BJ (cell line): Measurements from ENCODE around the gene ZDHHC13. TPM values are rescaled to one million over a fixed set of nuclear protein-coding genes. Genes with fewer than 3 reads are reported as not detected.
"Not testable (repeated sequence)": the region's sequence is repeated elsewhere in the genome, so short reads cannot be mapped to it uniquely, and the experiment has no call there.

Experiments
- CTCF ChIA-PET: fragments of 350-600 bp; formaldehyde crosslinking; extraction: SDS; loops from one replicate; lab custom pipeline; 2021; ENCODE audit warnings: antibody characterized with exemption, inconsistent platforms; lab: Yijun Ruan, JAX
- POLR2A ChIA-PET: fragments of 300-600 bp; sonication (Branson Sonifier 250); formaldehyde crosslinking; extraction: SDS; loops from one replicate; lab custom pipeline; 2021; ENCODE audit warnings: antibody characterized with exemption; lab: Charles Lee
- DNase-seq: peaks from one replicate; pipeline ENCODE4 v3.0.0-alpha.2; 2011; ENCODE audit warnings: low read depth
- H3K27me3 ChIP-seq: 2 replicates; pipeline ENCODE4 v1.6.0; 2011; ENCODE audit warnings: low read length; ENCODE audit not compliant: control insufficient read depth, insufficient read depth
- H3K36me3 ChIP-seq: 2 replicates; pipeline ENCODE4 v1.5.1; 2011; ENCODE audit warnings: low read length; ENCODE audit not compliant: control insufficient read depth, insufficient read depth
- H3K4me3 ChIP-seq: 2 replicates; pipeline ENCODE4 v1.5.1; 2011; ENCODE audit warnings: low read depth, mild to moderate bottlenecking, control low read depth, low read length
- polyA plus RNA-seq: library from polyadenylated mRNA; depleted of rRNA; stranded (reverse); fragments of >200 nt; gene quantifications from 2 replicates; pipeline ENCODE4 v1.2.3, GENCODE V29; 2011
- TF ChIP-seq, protein P1 (sequence below): IDR thresholded peaks from 2 replicates; pipeline ENCODE4 v1.5.1; 2011; ENCODE audit warnings: low read depth, mild to moderate bottlenecking, control low read depth, inconsistent platforms, low read length, moderate library complexity; ENCODE audit not compliant: insufficient read depth

ZDHHC13 gene
- polyA plus RNA-seq, 1 experiment, result 9.3 TPM

DNA sequence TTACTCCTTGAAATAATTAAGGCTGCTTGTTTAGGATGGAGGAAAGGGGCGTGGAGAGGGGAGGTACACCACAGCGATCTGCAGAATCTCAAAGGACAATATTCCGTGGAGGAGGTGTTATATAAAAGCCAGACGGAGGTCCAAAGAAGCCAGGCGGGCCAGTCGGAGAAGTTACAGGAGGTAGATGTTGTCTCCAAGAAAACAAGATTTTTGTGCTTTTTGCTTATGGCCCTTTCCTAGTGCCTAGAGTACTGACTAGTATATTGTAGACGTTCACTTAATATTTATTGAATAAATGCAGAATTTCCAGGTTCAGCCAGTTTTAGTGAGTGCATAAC lies 761 bp downstream of the ZDHHC13 start:
- no peaks in the 10 kb centered on the region for H3K36me3 ChIP-seq
- DNase-seq, result no peak
- TF ChIP-seq, protein P1, sequence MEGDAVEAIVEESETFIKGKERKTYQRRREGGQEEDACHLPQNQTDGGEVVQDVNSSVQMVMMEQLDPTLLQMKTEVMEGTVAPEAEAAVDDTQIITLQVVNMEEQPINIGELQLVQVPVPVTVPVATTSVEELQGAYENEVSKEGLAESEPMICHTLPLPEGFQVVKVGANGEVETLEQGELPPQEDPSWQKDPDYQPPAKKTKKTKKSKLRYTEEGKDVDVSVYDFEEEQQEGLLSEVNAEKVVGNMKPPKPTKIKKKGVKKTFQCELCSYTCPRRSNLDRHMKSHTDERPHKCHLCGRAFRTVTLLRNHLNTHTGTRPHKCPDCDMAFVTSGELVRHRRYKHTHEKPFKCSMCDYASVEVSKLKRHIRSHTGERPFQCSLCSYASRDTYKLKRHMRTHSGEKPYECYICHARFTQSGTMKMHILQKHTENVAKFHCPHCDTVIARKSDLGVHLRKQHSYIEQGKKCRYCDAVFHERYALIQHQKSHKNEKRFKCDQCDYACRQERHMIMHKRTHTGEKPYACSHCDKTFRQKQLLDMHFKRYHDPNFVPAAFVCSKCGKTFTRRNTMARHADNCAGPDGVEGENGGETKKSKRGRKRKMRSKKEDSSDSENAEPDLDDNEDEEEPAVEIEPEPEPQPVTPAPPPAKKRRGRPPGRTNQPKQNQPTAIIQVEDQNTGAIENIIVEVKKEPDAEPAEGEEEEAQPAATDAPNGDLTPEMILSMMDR, result no peak
- peaks cover 2% of the 10 kb centered on the region; the same call in 1 of the 2 replicates for H3K27me3 ChIP-seq
- peak overlapping the region; percentile 93 for H3K4me3 ChIP-seq
- POLR2A ChIA-PET, result no interaction called here
- CTCF ChIA-PET, result interaction anchor here (1.0 kb wide), 1 partner anchor 9 kb away, joined by 3 read pairs; no protein-coding TSS in a partner anchor

DNA sequence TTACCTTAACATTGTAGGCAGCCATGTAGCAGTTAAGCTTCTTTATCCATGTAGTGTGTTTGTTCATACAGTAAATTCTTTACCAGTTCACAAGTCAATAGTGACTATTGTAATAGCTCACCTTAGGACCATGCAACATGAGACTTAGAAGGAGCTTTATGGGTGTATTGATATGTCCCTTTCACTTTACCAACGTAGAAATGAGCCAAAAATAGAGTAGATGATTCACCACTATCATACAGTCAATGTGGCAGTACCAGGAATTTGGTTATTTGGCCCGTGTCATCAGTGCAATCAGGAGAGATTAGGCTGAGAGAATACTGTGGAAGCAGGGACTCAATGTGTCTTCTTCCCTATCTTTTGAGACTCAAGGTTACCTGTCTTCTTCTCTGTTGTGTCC lies 4.7 kb downstream of the ZDHHC13 start:
- CTCF ChIA-PET, result interaction anchor here (1.0 to 2.1 kb wide), 5 partner anchors 29 to 832 kb away, joined by 3 to 10 read pairs (median 3); no protein-coding TSS in a partner anchor
- POLR2A ChIA-PET, result no interaction called here
- Histone ChIP-seq H3K4me3 (no peak overlapping the region), H3K36me3 (no peaks in the 10 kb centered on the region), H3K27me3 (no peaks in the 10 kb centered on the region)
- TF ChIP-seq, protein P1, result no peak
- DNase-seq, result no peak

DNA sequence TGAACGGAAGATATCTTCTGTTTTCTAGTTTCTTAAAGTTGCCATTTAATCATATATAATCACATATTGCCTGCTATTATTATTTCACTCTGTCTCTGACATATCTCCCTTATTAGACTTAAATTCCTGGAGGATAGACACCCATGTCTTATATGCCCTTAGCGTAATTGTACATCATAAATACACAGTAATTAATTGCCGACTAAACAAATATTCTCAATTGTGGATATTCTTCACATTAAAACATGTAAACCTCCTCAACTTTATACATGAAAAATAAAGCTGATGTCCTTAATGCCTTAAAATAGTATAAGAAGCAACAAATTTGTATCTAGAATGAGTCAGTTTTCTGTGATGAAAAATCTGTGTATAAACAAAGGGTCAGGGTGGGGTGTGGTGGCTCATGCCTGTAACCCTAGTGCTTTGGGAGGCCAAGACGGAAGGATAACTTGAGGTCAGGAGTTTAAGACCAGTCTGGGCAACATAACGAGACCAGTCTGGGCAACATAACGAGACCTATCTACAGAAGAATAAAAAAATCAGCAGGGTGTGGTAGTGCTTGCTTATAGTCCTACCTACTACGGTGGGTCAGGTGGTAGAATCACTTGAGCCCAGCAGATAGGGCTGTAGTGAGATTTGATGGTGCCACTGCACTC lies 6.1 kb downstream of the ZDHHC13 start:
- Histone ChIP-seq H3K36me3 (no peaks in the 10 kb centered on the region), H3K4me3 (no peak overlapping the region), H3K27me3 (no peaks in the 10 kb centered on the region)
- CTCF ChIA-PET, result interaction anchor here (1.1 to 2.1 kb wide), 3 partner anchors 44 to 831 kb away, joined by 3 to 10 read pairs (median 3); no protein-coding TSS in a partner anchor
- POLR2A ChIA-PET, result no interaction called here
- no peak for DNase-seq
- TF ChIP-seq, protein P1, result no peak

DNA sequence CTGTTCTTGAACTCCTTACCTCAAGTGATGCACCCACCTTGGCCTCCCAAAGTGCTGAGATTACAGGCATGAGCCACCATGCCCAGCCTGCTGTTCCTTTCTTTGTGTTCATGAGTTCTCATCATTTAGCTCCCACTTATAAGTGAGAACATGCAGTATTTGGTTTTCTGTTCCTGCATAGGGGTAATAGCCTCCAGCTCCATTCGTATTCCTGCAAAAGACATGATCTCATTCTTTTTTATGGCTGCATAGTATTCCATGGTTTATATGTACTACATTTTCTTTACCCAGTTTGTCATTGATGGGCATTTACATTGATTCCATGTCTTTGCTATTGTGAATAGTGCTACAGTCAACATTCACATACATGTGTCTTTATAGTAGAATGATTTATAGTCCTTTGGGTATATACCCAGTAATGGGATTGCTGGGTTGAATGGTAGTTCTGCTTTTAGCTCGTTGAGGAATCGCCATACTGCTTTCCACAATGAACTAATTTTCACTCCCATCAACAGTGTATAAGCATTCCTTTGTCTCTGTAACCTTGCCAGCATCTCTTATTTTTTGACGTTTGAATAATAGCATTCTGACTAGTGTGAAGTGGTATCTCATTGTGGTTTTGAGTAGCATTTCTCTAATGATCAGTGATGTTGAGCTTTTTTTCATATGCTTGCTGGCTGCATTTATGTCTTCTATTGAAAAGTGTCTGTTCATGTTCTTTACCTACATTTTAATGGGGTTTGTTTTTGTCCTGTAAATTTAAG lies 9.8 kb downstream of the ZDHHC13 start:
- H3K27me3 ChIP-seq, DNase-seq, H3K36me3 ChIP-seq, POLR2A ChIA-PET, H3K4me3 ChIP-seq: not testable (repeated sequence)
- CTCF ChIA-PET, result interaction anchor here (0.8 to 1.2 kb wide), 2 partner anchors 10 to 56 kb away, joined by 3 read pairs; partner anchors contain the start of gene ZDHHC13

DNA sequence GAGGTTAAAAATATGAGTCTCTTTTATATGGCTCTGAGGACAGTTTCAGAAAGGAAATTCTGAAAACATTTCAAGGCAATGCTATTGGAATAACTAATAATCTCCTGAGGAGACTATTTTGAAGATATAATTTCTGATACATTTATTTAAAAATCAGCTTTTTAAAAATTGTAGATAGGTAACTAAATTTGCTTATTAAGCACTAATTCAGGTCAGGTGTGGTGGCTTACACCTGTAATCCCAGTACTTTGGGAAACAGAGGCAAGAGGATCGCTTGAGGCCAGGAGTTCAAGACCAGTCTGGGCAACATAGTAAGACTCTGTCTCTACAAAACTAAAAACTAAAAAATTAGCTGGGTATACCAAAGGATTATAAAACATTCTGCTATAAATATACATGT lies 17.0 kb downstream of the ZDHHC13 start:
- TF ChIP-seq, protein P1, result no peak
- CTCF ChIA-PET, result no interaction called here
- Histone ChIP-seq H3K4me3 (no peak overlapping the region), H3K36me3 (no peaks in the 10 kb centered on the region), H3K27me3 (no peaks in the 10 kb centered on the region)
- POLR2A ChIA-PET, result no interaction called here
- DNase-seq, result no peak

DNA sequence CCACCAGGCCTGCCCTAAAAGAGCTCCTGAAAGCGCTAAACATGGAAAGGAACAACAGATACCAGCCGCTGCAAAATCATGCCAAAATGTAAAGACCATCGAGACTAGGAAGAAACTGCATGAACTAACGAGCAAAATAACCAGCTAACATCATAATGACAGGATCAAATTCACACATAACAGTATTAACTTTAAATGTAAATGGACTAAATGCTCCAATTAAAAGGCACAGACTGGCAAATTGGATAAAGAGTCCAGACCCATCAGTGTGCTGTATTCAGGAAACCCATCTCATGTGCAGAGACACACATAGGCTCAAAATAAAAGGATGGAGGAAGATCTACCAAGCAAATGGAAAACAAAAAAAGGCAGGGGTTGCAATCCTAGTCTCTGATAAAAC lies 19.9 kb downstream of the ZDHHC13 start:
- DNase-seq, H3K36me3 ChIP-seq, POLR2A ChIA-PET, H3K4me3 ChIP-seq, H3K27me3 ChIP-seq: not testable (repeated sequence)
- CTCF ChIA-PET, result interaction anchor here (1.2 kb wide), 1 partner anchor 20 kb away, joined by 3 read pairs; no protein-coding TSS in a partner anchor
